Activated CD4-positive, alpha-beta T cell treated with anti-CD3 and anti-CD28 coated beads, Interleukin-2, Interleukin-6, amounts not matched to agents 100 ng/mL and 50 ng/mL, durations not matched to agents 16 hours and 8 hours (primary cell): Measurements from ENCODE around the gene GPS1.

Experiments used
- DNase-seq: peaks from one replicate; pipeline ENCODE4 v3.0.0-alpha.2; 2020

The GPS1 gene

GRCh38 chr17:82106688-82107305, 55.1 kb downstream of the GPS1 start:
- no peak for DNase-seq
